H1 (cell line): ENCODE measurements around the gene ABI2. TPM values are rescaled to one million over a fixed set of nuclear protein-coding genes. Genes with fewer than 3 reads are reported as not detected.
A peak's percentile ranks its signal among the peaks of the same experiment; 100 is the strongest.

Experiments
- CTCF ChIA-PET: fragments of 300-600 bp; sonication (Branson Sonifier 250); formaldehyde crosslinking; loops from one replicate; lab custom pipeline; 2021; ENCODE audit not compliant: partially characterized antibody; lab: Charles Lee
- POLR2A ChIA-PET: fragments of 300-600 bp; sonication (Branson Sonifier 250); formaldehyde crosslinking; loops from one replicate; lab custom pipeline; 2021; ENCODE audit warnings: inconsistent platforms; ENCODE audit not compliant: partially characterized antibody; lab: Charles Lee
- DNase-seq, 2 experiments: peaks; one replicate each; pipeline versions ENCODE4 v3.0.0 to v3.0.0-alpha.2; 2010 to 2022; ENCODE audit warnings: low spot score in 2 of 2, low read depth in 1 of 2, mixed read lengths in 1 of 2
- FAIRE-seq: peaks from 2 replicates; lab custom pipeline; 2011; peaks lifted over from hg19 to GRCh38; lab: Jason Lieb, UNC
- H2AFZ ChIP-seq: 2 replicates; pipeline ENCODE4 v1.8.1; 2012; ENCODE audit warnings: low read length, inconsistent platforms
- H2AK5ac ChIP-seq: 2 replicates; pipeline ENCODE4 v1.6.1; 2013; ENCODE audit warnings: low read depth, low read length
- H2BK120ac ChIP-seq: replicated peaks from 2 replicates; pipeline ENCODE3; 2013; ENCODE audit warnings: low read depth, low read length, inconsistent platforms
- H2BK12ac ChIP-seq: 2 replicates; pipeline ENCODE4 v1.6.1; 2013; ENCODE audit warnings: low read depth, low read length
- H2BK15ac ChIP-seq: 2 replicates; pipeline ENCODE4 v1.6.1; 2013; ENCODE audit warnings: low read length
- H2BK20ac ChIP-seq: 2 replicates; pipeline ENCODE4 v1.6.1; 2013; ENCODE audit warnings: low read length
- H2BK5ac ChIP-seq: 2 replicates; pipeline ENCODE4 v1.6.1; 2013; ENCODE audit warnings: low read depth, low read length
- H3K14ac ChIP-seq: 2 replicates; pipeline ENCODE4 v1.6.1; 2013; ENCODE audit warnings: inconsistent platforms; ENCODE audit not compliant: insufficient read length
- H3K18ac ChIP-seq: 2 replicates; pipeline ENCODE4 v1.6.1; 2013; ENCODE audit warnings: low read length; ENCODE audit errors: extremely low read depth
- H3K23ac ChIP-seq: 2 replicates; pipeline ENCODE4 v1.6.1; 2013; ENCODE audit warnings: inconsistent platforms; ENCODE audit not compliant: insufficient read length
- H3K23me2 ChIP-seq: 2 replicates; pipeline ENCODE4 v1.6.1; 2013; ENCODE audit warnings: low read depth, low read length
- H3K27ac ChIP-seq: 2 replicates; pipeline ENCODE4 v1.6.1; 2011; ENCODE audit warnings: low read depth, low read length, inconsistent platforms
- H3K27me3 ChIP-seq, 4 experiments: replicated peaks in 1 of 4; 1 replicate in 1 of 4; 2 replicates in 3 of 4; pipeline versions ENCODE4 v1.6.1 to v1.8.1; 2011 to 2013; ENCODE audit warnings: low read length in 3 of 4, mild to moderate bottlenecking in 3 of 4, inconsistent platforms in 2 of 4, mixed read lengths in 2 of 4, moderate library complexity in 1 of 4; ENCODE audit not compliant: control insufficient read depth in 3 of 4, insufficient read depth in 3 of 4; ENCODE audit errors: extremely low read depth in 1 of 4
- H3K36me3 ChIP-seq, 4 experiments: 2 replicates each; pipeline versions ENCODE4 v1.6.1 to v1.8.1; 2011 to 2013; ENCODE audit warnings: mild to moderate bottlenecking in 4 of 4, low read length in 3 of 4, moderate library complexity in 2 of 4, control low read depth in 1 of 4, inconsistent platforms in 1 of 4; ENCODE audit not compliant: insufficient read depth in 4 of 4, control insufficient read depth in 2 of 4
- H3K4ac ChIP-seq: replicated peaks from 2 replicates; pipeline ENCODE3; 2013; ENCODE audit warnings: low read length, low read depth, mixed read lengths, inconsistent platforms; ENCODE audit not compliant: insufficient read length
- H3K4me1 ChIP-seq, 4 experiments: replicated peaks in 1 of 4; 1 replicate in 1 of 4; 2 replicates in 3 of 4; pipeline versions ENCODE4 v1.6.1 to v1.8.1; 2011 to 2013; ENCODE audit warnings: low read length in 3 of 4, inconsistent platforms in 2 of 4, mixed read lengths in 1 of 4; ENCODE audit not compliant: insufficient read depth in 4 of 4, control insufficient read depth in 3 of 4
- H3K4me2 ChIP-seq, 2 experiments: 2 replicates each; pipeline versions ENCODE4 v1.6.1 to v1.8.1; 2011 to 2013; ENCODE audit warnings: low read depth in 2 of 2, low read length in 2 of 2, control low read depth in 1 of 2, inconsistent platforms in 1 of 2, mild to moderate bottlenecking in 1 of 2; ENCODE audit not compliant: insufficient read depth in 1 of 2
- H3K4me3 ChIP-seq, 4 experiments: fragments of 200-600, 300-600 bp in 1 of 4; sonication (generic), shearing (Covaris generic), sonication (Bioruptor Twin) in 1 of 4; 2 replicates each; pipeline versions ENCODE4 v1.5.1 to v1.8.1; 2011 to 2016; ENCODE audit warnings: low read length in 4 of 4, low read depth in 3 of 4, control low read depth in 2 of 4, inconsistent platforms in 2 of 4, mild to moderate bottlenecking in 2 of 4, mixed read lengths in 1 of 4, moderate library complexity in 1 of 4; ENCODE audit not compliant: insufficient read depth in 2 of 4; ENCODE audit errors: extremely low read depth in 1 of 4
- H3K56ac ChIP-seq: replicated peaks from 2 replicates; pipeline ENCODE3; 2013; ENCODE audit warnings: low read depth, mild to moderate bottlenecking, mixed read lengths, low read length, inconsistent platforms; ENCODE audit not compliant: insufficient read length
- H3K79me1 ChIP-seq: 2 replicates; pipeline ENCODE4 v1.6.1; 2013; ENCODE audit warnings: low read depth, low read length, control low read depth
- H3K79me2 ChIP-seq, 2 experiments: 2 replicates each; pipeline versions ENCODE4 v1.6.1 to v1.8.1; 2012 to 2013; ENCODE audit warnings: low read length in 2 of 2, mild to moderate bottlenecking in 2 of 2, inconsistent platforms in 1 of 2; ENCODE audit not compliant: insufficient read depth in 2 of 2, control insufficient read depth in 1 of 2
- H3K9ac ChIP-seq, 4 experiments: replicated peaks in 1 of 4; 1 replicate in 1 of 4; 2 replicates in 3 of 4; pipeline versions ENCODE4 v1.6.1 to v1.8.1; 2011 to 2013; ENCODE audit warnings: low read depth in 3 of 4, low read length in 3 of 4, control low read depth in 2 of 4, mild to moderate bottlenecking in 2 of 4, moderate library complexity in 2 of 4, inconsistent platforms in 1 of 4; ENCODE audit errors: extremely low read depth in 1 of 4
- H3K9me3 ChIP-seq, 2 experiments: 2 replicates each; pipeline versions ENCODE4 v1.6.1 to v1.8.1; 2012 to 2013; ENCODE audit warnings: mild to moderate bottlenecking in 2 of 2, moderate library complexity in 2 of 2, control low read depth in 1 of 2, inconsistent platforms in 1 of 2, low read depth in 1 of 2, low read length in 1 of 2, mixed read lengths in 1 of 2; ENCODE audit not compliant: insufficient read depth in 2 of 2
- H4K20me1 ChIP-seq, 2 experiments: replicated peaks in 1 of 2; 2 replicates each; pipeline versions ENCODE3 to v1.8.1; 2011 to 2013; ENCODE audit warnings: inconsistent platforms in 2 of 2, low read length in 2 of 2, mild to moderate bottlenecking in 1 of 2; ENCODE audit not compliant: insufficient read depth in 2 of 2, control insufficient read depth in 1 of 2
- H4K5ac ChIP-seq: 2 replicates; pipeline ENCODE4 v1.6.1; 2013; ENCODE audit warnings: low read length, low read depth, mixed read lengths, inconsistent platforms; ENCODE audit not compliant: insufficient read length
- H4K8ac ChIP-seq: 2 replicates; pipeline ENCODE4 v1.8.0; 2013; ENCODE audit warnings: mild to moderate bottlenecking, moderate library complexity, low read length, inconsistent platforms; ENCODE audit not compliant: insufficient read depth; ENCODE audit errors: extremely low read depth
- H4K91ac ChIP-seq: replicated peaks from 2 replicates; pipeline ENCODE3; 2013; ENCODE audit warnings: low read length, mixed read lengths, inconsistent platforms; ENCODE audit not compliant: insufficient read length
- POLR2AphosphoS5 ChIP-seq: IDR thresholded peaks from 2 replicates; pipeline ENCODE4 v1.6.1; 2011; ENCODE audit warnings: low read depth, low read length
- SIX5 ChIP-seq: IDR thresholded peaks from 2 replicates; pipeline ENCODE4 v1.6.1; 2011; ENCODE audit warnings: mild to moderate bottlenecking, low read depth, low read length
- WGBS, 2 experiments: shearing (Covaris generic) in 1 of 2; methylation state at CpG; one replicate each; pipeline versions ENCODE4 v1.1.6 to v1.1.7; 2013 to 2015; ENCODE audit warnings: low lambda C conversion rate in 2 of 2, mixed read lengths in 2 of 2, inconsistent platforms in 1 of 2, low coverage in 1 of 2, missing lambda C conversion rate in 1 of 2; ENCODE audit not compliant: insufficient replicate concordance in 2 of 2, insufficient coverage in 1 of 2, insufficient read length in 1 of 2; ENCODE audit errors: extremely low coverage in 1 of 2, missing lambda C conversion rate in 1 of 2; 5-methylcytosine and 5-hydroxymethylcytosine counted together
- polyA plus RNA-seq, 7 experiments: library from polyadenylated mRNA; depleted of rRNA in 3 of 7; stranded (reverse) in 5 of 7; unstranded in 2 of 7; fragments of >200 nt in 5 of 7; fragments of 200-250 nt in 2 of 7; gene quantifications; 1 replicate in 5 of 7; 2 replicates in 1 of 7; 4 replicates in 1 of 7; pipeline versions ENCODE4 v1.2.1 to v1.2.3, GENCODE V29; 2011 to 2013; ENCODE audit warnings: missing spikeins in 2 of 7, mixed read lengths in 2 of 7
- total RNA-seq: library from RNA; stranded (reverse); fragmentation: NEBNext Ultra II Directional; extraction: Animal tissue kit (Norgen Biotek cat#: 25700); gene quantifications from 2 replicates; pipeline ENCODE4 v1.2.1, GENCODE V29; 2021

ABI2 gene
- total and polyA plus RNA-seq, 2 of the 8 experiments (the other 6 are each of a cell fraction or from before 2014, with no cell fraction given), result 62.3 to 118 TPM

GRCh38 chr2:203432811-203433210, 104.6 kb downstream of the ABI2 start:
- 92% methylated on average over 6 of the region's 6 CpGs; no CpG with 5 or more reads in 1 of the 2 experiments for WGBS, 2 experiments
- H3K9me3 ChIP-seq, result no peaks in the 10 kb centered on the region

More at GRCh38 chr2:203432811-203433210, 104.6 kb downstream of the ABI2 start:
- no peak overlapping the region for H4K8ac ChIP-seq
- CTCF ChIA-PET, result no interaction called here
- H2BK12ac ChIP-seq, result no peak overlapping the region
- no peak overlapping the region for H3K4me3 ChIP-seq
- no peaks in the 10 kb centered on the region for H3K79me1 ChIP-seq
- no peaks in the 10 kb centered on the region for H3K23me2 ChIP-seq
- no peaks in the 10 kb centered on the region for H3K79me2 ChIP-seq
- H4K20me1 ChIP-seq, result peaks cover 0 to 3% of the 10 kb centered on the region in 2 experiments
- no peak overlapping the region for H2AFZ ChIP-seq
- H2BK5ac ChIP-seq, result no peak overlapping the region
- H3K4me1 ChIP-seq, result no peaks in the 10 kb centered on the region
- H3K14ac ChIP-seq, result no peak overlapping the region
- no peak overlapping the region for H3K4me2 ChIP-seq
- H2BK15ac ChIP-seq, result no peak overlapping the region
- no peak overlapping the region for H2AK5ac ChIP-seq
- no peaks in the 10 kb centered on the region for H3K27me3 ChIP-seq
- no peak overlapping the region for H2BK120ac ChIP-seq
- H4K5ac ChIP-seq, result no peak overlapping the region
- POLR2A ChIA-PET, result interaction anchor here (1.7 kb wide), 1 partner anchor 16 kb away, joined by 4 read pairs; no protein-coding TSS in a partner anchor
- no peak overlapping the region for H3K18ac ChIP-seq
- no peak overlapping the region for H3K4ac ChIP-seq
- TF ChIP-seq SIX5, result no peak
- TF ChIP-seq POLR2AphosphoS5, result 0 out of 2 replicates have a peak, but pooled peaks have one; percentile 36
- H3K23ac ChIP-seq, result no peak overlapping the region
- no peak overlapping the region for H3K9ac ChIP-seq
- DNase-seq, result no peak
- no peak overlapping the region for H2BK20ac ChIP-seq
- H3K56ac ChIP-seq, result no peak overlapping the region
- H4K91ac ChIP-seq, result no peak overlapping the region
- FAIRE-seq, result no peak
- H3K27ac ChIP-seq, result no peak overlapping the region
- peaks cover 4 to 18% (median 11%) of the 10 kb centered on the region in 4 experiments; a peak in 6 of 8 replicates for H3K36me3 ChIP-seq
